Activated T-helper 1 cell treated with Interleukin-2 at 50 U/mL for 16 hours (primary cell): ENCODE measurements around the gene RAI14.

Source experiments
- DNase-seq: peaks from one replicate; pipeline ENCODE4 v3.0.0-alpha.2; 2020; ENCODE audit warnings: low read depth

The RAI14 gene

GRCh38 chr5:34677428-34677827 lies 21.3 kb downstream of the RAI14 start:
- no peak for DNase-seq

DNA sequence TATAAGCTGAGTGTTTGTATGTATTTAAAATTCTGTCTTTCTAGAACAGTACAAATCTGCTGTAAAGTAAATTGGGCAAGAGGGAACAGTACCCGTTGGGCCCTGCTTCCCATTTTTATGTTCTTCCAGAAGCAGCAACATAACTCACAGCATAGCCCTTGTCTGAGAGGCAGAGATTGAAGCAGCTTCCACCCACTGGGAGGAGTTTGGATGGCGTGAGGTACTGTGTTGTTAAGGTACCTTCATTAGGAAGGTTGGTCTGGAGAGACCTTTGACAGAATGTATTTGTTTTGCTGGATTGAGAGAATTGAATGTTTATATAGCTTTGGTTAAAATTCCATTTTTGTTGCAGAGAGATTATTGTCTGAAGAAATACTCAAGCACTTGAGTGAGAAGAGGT lies 24.8 kb downstream of the RAI14 start:
- DNase-seq = no peak

- no peak for DNase-seq
Observed at GRCh38 chr5:34682926-34683623, 26.9 kb downstream of the RAI14 start.

DNA sequence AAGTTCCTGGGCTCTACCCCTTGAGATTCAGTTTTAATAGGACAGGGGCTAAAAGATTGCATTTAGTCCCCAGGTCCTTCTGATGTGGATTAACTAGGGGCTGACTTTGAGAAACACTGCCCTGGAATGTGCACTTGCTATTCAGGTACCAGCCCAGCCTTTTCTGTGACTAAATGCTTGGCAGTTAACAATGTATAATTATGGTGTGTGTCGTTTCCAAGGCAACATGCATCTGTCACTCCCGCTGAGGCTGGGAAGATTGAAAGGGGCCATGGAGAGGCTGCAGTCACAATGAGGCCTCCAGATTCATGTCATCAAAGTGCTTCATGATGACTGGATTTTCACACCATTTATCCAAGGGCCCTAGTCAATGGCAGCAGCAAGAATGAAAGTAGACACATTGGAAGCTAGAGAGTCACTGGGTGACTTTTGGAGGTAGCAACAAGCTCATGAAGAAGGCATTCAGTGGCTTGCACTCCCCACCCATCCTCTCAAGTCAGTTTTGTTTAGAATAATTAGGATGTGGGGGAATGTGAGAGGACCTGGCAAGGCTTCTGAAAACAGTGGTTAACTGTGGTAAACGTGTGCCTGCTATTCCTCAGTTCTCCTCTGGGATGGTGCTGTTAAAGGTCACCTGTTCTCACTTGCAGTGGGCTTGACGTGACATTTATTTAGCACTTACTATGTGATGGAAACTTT lies 28.3 kb downstream of the RAI14 start:
- no peak for DNase-seq

GRCh38 chr5:34684980-34685352 lies 28.8 kb downstream of the RAI14 start:
- no peak for DNase-seq

- no peak for DNase-seq
Observed at GRCh38 chr5:34685485-34686165, 29.5 kb downstream of the RAI14 start.

DNA sequence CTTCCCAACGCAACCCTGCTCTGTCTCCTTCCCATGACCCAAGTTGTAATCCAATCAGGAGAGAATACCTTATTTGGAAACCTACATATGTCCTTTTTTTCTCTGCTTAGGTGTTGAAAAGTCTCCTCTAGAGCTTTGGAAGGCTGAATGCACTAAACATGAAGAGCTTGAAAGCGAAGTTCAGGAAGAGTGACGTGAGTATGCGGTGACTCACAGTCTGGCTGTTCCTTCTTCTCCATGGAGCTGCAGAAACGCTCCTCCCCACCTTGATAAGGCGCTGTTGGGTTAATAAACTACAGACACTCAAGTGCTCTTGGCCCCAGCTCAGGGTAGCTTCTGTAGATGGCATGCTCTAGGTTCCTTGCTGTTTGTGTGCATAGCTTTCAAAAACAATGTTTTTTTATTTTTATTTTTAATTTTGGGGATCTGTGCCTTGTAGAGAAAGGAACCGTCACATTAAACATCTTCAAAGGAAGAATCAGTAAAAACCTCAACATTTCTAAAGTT lies 30.7 kb downstream of the RAI14 start:
- DNase-seq = no peak

DNA sequence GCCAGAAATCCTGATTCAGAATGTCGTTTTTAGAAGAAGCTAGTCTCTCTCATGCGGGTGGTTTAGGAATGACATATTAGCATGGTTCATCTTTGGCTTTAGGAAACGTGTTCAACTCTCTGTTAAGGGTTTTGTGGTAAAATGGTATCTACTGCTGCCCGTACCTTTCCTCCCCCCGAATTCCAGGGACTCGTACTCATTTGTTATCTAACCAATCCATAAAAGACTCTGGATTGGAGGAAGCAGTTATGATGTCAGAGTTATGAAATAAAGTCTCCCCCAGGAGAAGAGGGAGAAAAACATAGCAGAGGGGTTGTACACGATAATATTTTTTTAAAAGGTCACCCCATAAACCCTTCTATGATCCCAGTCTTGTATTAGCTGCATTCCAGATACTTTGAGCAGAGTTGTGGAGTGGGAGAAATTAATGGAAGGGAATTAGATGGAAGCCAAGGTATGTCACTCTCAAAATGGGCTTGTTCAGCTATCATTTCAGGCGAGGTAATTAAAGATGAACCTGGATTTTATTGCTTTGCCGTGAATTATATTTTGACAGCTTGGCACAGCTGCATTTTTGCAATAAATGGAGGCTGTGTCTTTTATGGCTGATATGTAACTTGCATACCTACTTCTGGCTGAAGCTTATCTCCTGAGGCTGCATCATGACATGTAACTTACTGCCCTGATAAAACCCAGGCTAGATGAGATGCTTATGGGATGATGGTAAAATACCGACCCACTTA lies 31.3 kb downstream of the RAI14 start:
- DNase-seq = no peak

- DNase-seq = no peak
Observed at GRCh38 chr5:34688015-34688810, 32.1 kb downstream of the RAI14 start.

DNA sequence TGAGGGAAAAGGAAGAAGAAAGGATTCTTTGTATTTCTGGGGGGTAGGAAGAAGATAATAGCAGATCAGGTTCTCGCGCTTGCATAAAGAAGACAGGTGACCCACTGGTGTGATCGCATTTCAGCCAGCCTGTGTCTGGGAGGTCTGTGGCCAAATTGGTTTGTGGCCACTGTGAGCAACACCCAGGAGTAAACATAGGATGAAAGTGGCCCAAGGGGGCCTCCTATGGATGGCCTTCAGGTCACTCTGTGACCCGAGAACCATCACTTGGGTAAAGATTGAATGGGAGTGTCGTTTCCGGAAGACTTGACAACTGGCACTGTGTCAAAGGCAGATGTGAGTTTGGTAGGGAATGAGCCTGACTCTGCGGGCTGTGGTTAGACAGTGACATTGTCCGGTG lies 34.2 kb downstream of the RAI14 start:
- DNase-seq = no peak

DNA sequence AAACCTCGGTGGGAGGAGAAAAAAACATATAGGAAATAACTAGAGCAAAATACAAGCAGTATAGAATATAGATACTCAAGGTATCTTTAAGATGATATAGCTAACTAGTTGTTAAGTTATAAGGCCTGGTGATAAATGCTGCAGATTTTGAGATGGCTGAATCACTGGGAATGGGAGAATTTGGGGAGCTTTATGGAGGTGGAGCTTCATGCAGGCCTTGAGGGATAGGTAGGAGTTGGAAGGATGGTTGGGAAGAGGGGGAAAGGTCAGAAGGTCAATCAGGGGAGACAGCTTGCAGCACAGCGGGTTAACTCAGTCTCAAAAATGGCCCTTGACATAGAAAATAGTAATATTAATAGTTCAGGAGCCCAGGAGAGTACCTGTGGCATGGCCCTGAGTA lies 34.8 kb downstream of the RAI14 start:
- DNase-seq = no peak

DNA sequence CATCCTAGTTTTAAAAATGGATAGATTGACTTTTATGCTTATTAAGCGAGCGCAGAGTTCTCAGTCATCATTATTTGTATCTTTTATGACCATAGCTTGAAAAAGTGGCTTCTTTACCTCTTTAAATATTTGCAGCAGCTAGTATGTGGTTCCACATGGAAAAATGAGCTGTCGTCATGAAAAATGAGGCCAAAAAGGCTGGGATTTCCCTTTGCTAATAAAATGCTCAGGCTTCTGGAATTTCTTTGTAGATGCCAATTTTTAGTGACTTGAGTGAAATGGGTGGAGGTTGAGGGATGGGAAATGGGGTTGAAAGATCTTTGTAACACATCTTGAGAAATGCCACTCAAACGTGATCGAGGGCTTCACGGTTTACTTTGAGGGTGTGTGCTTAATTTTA lies 35.2 kb downstream of the RAI14 start:
- DNase-seq = no peak

- DNase-seq = no peak
Observed at GRCh38 chr5:34692786-34693185, 36.7 kb downstream of the RAI14 start.

GRCh38 chr5:34694012-34694411 lies 37.9 kb downstream of the RAI14 start:
- DNase-seq = no peak

DNA sequence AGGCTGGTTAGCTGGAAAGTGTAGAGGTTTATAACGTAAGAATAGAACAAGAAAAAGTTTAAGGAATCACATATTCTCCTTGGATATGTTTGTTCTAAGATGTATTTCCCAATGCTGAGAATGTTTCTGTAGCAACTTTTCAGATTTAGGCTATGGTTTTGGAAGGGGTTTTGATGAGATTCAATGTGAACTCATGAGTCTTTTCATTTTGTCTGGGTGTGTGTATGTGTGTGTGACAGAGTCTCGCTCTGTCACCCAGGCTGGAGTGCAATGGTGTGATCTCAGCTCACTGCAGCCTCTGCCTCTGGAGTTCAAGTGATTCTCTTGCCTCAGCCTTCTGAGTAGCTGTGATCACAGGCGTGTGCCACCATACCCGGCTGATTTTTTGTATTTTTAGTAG lies 38.6 kb downstream of the RAI14 start:
- no peak for DNase-seq

DNA sequence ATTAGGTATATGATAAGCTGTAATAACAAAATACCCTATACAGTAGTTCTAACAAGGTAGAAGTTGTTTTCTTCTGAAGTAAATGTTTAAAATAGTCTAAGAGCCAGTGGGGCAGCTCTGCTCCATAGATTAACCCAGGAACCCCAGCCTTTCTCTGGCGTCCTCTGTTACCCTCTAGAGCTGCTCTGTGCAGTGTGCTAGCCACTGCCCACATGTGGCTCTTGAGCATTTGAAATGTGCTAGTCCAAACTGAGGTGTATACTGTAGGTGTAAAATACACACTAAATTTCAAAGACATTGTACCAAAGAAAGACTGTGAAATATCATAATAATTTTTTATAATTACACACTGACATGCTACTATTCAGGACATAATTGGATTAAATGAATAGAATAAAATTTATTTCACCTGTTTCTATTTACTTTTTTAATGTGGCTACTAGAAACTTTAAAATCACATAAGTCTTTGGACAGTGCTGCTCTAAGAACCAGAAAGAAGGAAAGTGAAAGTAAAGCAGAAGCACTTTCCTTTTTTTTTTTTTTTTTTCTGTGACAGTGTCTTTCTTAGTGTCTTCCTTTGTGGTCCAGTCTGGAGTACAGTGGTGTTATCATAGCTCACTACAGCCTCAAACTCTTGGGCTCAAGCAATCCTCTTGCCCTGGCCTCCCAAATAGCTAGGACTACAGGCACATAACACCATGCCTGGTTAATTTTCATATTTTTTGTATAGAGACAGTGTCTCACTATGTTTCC lies 39.3 kb downstream of the RAI14 start:
- no peak for DNase-seq

GRCh38 chr5:34697308-34698108 lies 41.4 kb downstream of the RAI14 start:
- no peak for DNase-seq

DNA sequence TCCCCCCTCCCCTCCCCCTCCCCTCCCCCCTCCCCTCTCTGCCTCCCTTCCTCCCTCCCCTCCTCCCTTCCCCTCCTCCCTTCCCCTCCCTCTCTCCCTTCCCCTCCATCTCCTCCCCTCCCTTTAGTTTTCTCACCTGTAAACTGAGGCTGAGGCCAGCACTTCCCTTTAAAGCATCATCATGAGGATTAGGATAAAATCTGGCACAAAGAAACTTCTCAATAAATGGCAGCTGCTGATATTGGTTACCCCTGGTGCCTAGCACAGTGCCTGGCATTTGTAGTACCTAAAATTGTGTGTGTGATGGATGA lies 41.9 kb downstream of the RAI14 start:
- DNase-seq = no peak

GRCh38 chr5:34698754-34699153 lies 42.6 kb downstream of the RAI14 start:
- no peak for DNase-seq
